Smooth muscle cell (in vitro differentiated cells): Measurements from ENCODE around the gene GADD45B. TPM values are rescaled to one million over a fixed set of nuclear protein-coding genes. Genes with fewer than 3 reads are reported as not detected.
"Not testable (repeated sequence)": the region's sequence is repeated elsewhere in the genome, so short reads cannot be mapped to it uniquely, and the experiment has no call there.

Experiments
- DNase-seq: peaks from one replicate; lab custom pipeline; 2025; ENCODE audit not compliant: unreplicated experiment; lab: John Stamatoyannopoulos, UW
- H2AFZ ChIP-seq: fragments of 200-600 bp; sonication (generic); 2 replicates; pipeline ENCODE4 v1.6.0; 2016; ENCODE audit warnings: antibody characterized with exemption, low read depth, mild to moderate bottlenecking
- H3F3A ChIP-seq: fragments of 200-600 bp; sonication (generic); 2 replicates; pipeline ENCODE4 v1.6.0; 2017; ENCODE audit warnings: antibody characterized with exemption, low read depth
- H3K27ac ChIP-seq: fragments of 200-600 bp; sonication (generic); 2 replicates; pipeline ENCODE4 v1.5.1; 2016; ENCODE audit warnings: low read depth, mild to moderate bottlenecking
- H3K27me3 ChIP-seq: fragments of 200-600 bp; sonication (generic); 2 replicates; pipeline ENCODE4 v1.6.1; 2016; ENCODE audit warnings: low read depth, mild to moderate bottlenecking
- H3K36me3 ChIP-seq: fragments of 200-600 bp; sonication (generic); 2 replicates; pipeline ENCODE4 v1.5.1; 2016; ENCODE audit warnings: low read depth
- H3K4me1 ChIP-seq: fragments of 200-600 bp; sonication (generic); 2 replicates; pipeline ENCODE4 v1.5.1; 2016; ENCODE audit warnings: low read depth
- H3K4me2 ChIP-seq: fragments of 200-600 bp; sonication (generic); 2 replicates; pipeline ENCODE4 v1.6.0; 2016; ENCODE audit warnings: mild to moderate bottlenecking
- H3K4me3 ChIP-seq: fragments of 200-600 bp; sonication (generic); 2 replicates; pipeline ENCODE4 v1.5.1; 2016; ENCODE audit warnings: mild to moderate bottlenecking
- H3K79me2 ChIP-seq: fragments of 200-600 bp; sonication (generic); 2 replicates; pipeline ENCODE4 v1.6.0; 2016; ENCODE audit warnings: low read depth, mild to moderate bottlenecking
- H3K9ac ChIP-seq: fragments of 200-600 bp; sonication (generic); 2 replicates; pipeline ENCODE4 v1.6.0; 2016; ENCODE audit warnings: low read depth
- H3K9me3 ChIP-seq: fragments of 200-600 bp; sonication (generic); replicated peaks from 2 replicates; pipeline ENCODE4 v1.5.1; 2016; ENCODE audit warnings: low read depth
- H4K20me1 ChIP-seq: fragments of 200-600 bp; sonication (generic); 2 replicates; pipeline ENCODE4 v1.6.0; 2016; ENCODE audit warnings: low read depth
- CTCF ChIP-seq: fragments of 200-600 bp; sonication (generic); IDR thresholded peaks from 2 replicates; pipeline ENCODE4 v1.5.1; 2017; ENCODE audit warnings: borderline replicate concordance, mild to moderate bottlenecking, antibody characterized with exemption; ENCODE audit not compliant: insufficient read depth, poor library complexity, severe bottlenecking
- WGBS: methylation state at CpG from one replicate; pipeline ENCODE4 v1.1.7; 2016; ENCODE audit warnings: low lambda C conversion rate; 5-methylcytosine and 5-hydroxymethylcytosine counted together
- polyA plus RNA-seq: library from polyadenylated mRNA; unstranded; fragments of >200 nt; fragmentation: Nextera tagmentation; extraction: Ambion mirVana; gene quantifications from 2 replicates; pipeline ENCODE4 v1.2.1, GENCODE V29; 2016
- total RNA-seq: library from RNA; depleted of rRNA; stranded (reverse); fragments of >200 nt; gene quantifications from 2 replicates; pipeline ENCODE4 v1.2.3, GENCODE V29; 2014

The GADD45B gene
- total and polyA plus RNA-seq, 2 experiments from 2014 or later, result 252 to 533 TPM

GRCh38 chr19:2500841-2501261 is 24.9 kb downstream of the GADD45B start:
- H3K79me2 ChIP-seq, result no peaks in the 10 kb centered on the region
- H3K4me3 ChIP-seq, result no peak overlapping the region
- TF ChIP-seq CTCF, result no peak
- H3K9me3 ChIP-seq, result no peaks in the 10 kb centered on the region
- H2AFZ ChIP-seq, result no peak overlapping the region
- peaks cover 17% of the 10 kb centered on the region for H3F3A ChIP-seq
- peak overlapping the region; percentile 73 for H3K27ac ChIP-seq
- H3K36me3 ChIP-seq, result no peaks in the 10 kb centered on the region
- peak overlapping the region; percentile 54 for H3K4me2 ChIP-seq
- WGBS, result 48% methylated on average over 12 of the region's 12 CpGs
- no peaks in the 10 kb centered on the region for H3K27me3 ChIP-seq
- H3K9ac ChIP-seq, result no peak overlapping the region
- DNase-seq, result no peak
- H3K4me1 ChIP-seq, result no peaks in the 10 kb centered on the region
- no peaks in the 10 kb centered on the region for H4K20me1 ChIP-seq

GRCh38 chr19:2503521-2504109 is 27.7 kb downstream of the GADD45B start:
- Histone ChIP-seq H3K4me1 (no peaks in the 10 kb centered on the region), H4K20me1 (no peaks in the 10 kb centered on the region), H3F3A (peaks cover 4% of the 10 kb centered on the region), H3K27me3 (no peaks in the 10 kb centered on the region), H3K36me3 (no peaks in the 10 kb centered on the region), H3K9me3 (no peaks in the 10 kb centered on the region), H2AFZ (no peak overlapping the region), H3K9ac (peak overlapping the region; percentile 55), H3K4me2 (peak overlapping the region; percentile 53), H3K4me3 (no peak overlapping the region), H3K27ac (peak overlapping the region; percentile 89), H3K79me2 (no peaks in the 10 kb centered on the region)
- TF ChIP-seq CTCF, result no peak
- WGBS, result 27% methylated on average over 21 of the region's 21 CpGs
- no peak for DNase-seq

DNA sequence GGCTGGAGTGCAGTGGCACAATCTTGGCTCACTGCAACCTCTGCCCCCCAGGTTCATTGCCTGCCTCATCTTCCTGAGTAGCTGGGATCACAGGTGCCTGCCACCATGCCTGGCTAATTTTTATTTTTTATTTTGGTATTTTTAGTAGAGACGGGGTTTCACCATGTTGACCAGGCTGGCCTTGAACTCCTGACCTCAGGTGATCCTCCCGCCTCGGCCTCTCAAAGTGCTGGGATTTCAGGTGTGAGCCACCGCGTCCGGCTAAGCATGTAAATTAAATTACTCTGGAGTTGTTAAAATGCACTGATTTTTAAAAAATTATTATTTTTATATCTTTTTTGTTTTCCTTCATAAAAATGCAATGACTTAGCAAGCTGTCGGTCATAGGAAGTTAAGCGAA is 30.7 kb downstream of the GADD45B start:
- not testable (repeated sequence) for H3K4me2 ChIP-seq, H3K79me2 ChIP-seq

DNA sequence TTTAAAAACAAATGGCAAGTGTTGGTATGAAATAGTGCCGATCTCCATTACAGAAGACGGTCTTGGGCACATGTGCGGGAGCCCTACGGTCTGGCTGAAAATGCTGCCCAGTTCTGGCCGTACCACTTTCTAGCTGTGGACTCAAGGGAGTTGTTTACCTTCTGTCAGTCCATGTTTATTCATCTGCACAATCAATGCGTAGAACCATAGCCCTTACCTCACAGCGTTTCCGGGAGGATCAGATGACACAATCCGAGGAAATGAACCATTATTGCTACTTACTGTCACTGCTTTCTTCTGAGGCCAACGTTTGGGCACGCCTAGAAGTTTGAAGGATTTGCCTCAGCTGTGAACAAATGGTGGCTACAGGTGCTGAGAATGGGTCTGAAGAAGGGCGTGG is 31.2 kb downstream of the GADD45B start:
- no peak overlapping the region for H2AFZ ChIP-seq
- H3K4me1 ChIP-seq, result no peaks in the 10 kb centered on the region
- H3K27ac ChIP-seq, result no peak overlapping the region
- no peak for TF ChIP-seq CTCF
- no peaks in the 10 kb centered on the region for H3K9me3 ChIP-seq
- no peaks in the 10 kb centered on the region for H3K27me3 ChIP-seq
- 78% methylated on average over 12 of the region's 12 CpGs for WGBS
- no peaks in the 10 kb centered on the region for H3K36me3 ChIP-seq
- no peak overlapping the region for H3K4me2 ChIP-seq
- no peaks in the 10 kb centered on the region for H3F3A ChIP-seq
- no peak overlapping the region for H3K4me3 ChIP-seq
- DNase-seq, result no peak
- H4K20me1 ChIP-seq, result no peaks in the 10 kb centered on the region
- no peak overlapping the region for H3K9ac ChIP-seq
- H3K79me2 ChIP-seq, result no peaks in the 10 kb centered on the region

More for the DNA sequence above, 30.7 kb downstream of the GADD45B start:
- not testable (repeated sequence) for H3K9me3 ChIP-seq, H3K27ac ChIP-seq, H3K27me3 ChIP-seq, H3K4me3 ChIP-seq, H3K36me3 ChIP-seq, DNase-seq, H3K4me1 ChIP-seq, H3K9ac ChIP-seq, H2AFZ ChIP-seq, H3F3A ChIP-seq, H4K20me1 ChIP-seq
- 95% methylated on average over 8 of the region's 8 CpGs for WGBS
